NCI-H2171 (cell line): ENCODE measurements around the gene SLC35F3.

Experiments used
- DNase-seq: peaks from one replicate; lab custom pipeline; 2025; lab: John Stamatoyannopoulos, UW

The SLC35F3 gene

DNA sequence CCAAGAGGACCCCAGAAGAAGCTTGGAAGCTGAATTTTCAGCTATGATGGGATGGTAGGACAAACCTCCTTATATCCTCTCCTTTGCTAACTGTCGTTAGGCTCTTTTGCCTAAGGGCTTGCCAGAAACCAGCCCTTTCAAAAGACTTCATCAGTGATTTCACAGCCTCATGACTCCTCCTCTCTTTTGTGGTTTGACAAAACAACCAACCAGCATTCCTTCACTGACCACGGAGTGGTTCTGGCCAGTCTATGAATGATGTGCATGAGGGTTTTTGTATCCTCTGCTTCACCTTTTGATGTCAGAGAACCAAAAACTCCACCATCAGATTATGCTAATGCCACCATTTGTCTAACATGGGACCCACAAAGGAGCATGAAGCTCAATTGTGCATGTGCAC lies 351.9 kb downstream of the SLC35F3 start:
- DNase-seq = no peak

GRCh38 chr1:234258071-234258470 lies 353.6 kb downstream of the SLC35F3 start:
- DNase-seq = no peak

DNA sequence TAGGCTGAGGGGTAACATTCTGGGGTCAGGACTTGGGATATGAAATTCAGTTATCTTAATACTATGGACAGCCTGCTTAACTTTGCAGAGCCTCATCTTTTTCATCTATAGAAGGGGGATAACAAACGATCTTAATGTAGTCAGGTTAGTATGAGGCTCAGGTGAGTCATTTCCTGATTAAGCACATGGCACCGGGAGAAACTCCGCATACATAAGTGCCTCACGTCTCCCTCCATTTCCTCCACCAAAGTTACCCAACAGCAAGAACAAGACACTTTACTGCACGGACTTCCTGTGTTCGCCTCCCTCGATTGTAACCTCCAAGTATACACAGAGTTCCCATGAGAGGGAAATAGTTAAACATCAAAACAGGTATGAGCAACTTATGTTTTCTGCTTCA lies 356.1 kb downstream of the SLC35F3 start:
- no peak for DNase-seq

GRCh38 chr1:234261545-234261944 lies 357.1 kb downstream of the SLC35F3 start:
- no peak for DNase-seq

GRCh38 chr1:234262007-234262753 lies 357.7 kb downstream of the SLC35F3 start:
- no peak for DNase-seq

DNA sequence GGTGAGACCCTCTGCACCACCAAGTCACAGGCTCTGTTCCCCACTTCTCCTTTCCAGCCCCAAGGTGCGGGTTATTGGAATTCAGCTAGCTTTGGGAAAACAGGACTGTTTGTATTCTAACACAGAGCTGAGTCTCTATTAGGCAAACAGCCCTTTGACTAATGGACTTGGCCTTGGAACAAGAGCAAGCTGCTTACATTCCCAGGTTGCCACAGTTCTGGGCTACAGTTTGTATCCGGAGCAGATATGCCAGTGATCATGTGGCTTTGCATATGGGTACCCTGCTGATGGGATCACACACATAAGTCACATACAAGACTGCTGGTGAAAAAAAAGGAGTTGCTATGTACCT lies 358.3 kb downstream of the SLC35F3 start:
- no peak for DNase-seq

DNA sequence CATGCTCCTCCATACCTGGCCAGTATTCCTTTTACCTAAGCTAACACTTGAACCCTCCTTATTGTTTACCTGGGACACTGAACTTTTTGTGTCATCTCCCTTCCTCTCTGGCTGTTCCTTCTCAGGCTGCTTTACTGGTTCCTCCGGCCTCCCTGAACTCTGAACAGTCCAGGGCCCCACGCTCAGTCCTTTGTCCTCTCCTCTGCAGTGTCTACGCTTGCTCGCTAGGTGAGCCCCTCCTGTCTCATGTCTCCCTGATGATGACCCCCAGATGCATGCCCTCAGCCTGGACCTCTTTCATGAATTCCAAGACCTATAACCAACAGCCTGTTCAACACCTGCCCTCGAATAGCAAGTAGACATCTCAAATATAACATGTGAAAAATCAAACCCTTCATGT lies 360.4 kb downstream of the SLC35F3 start:
- DNase-seq = no peak

DNA sequence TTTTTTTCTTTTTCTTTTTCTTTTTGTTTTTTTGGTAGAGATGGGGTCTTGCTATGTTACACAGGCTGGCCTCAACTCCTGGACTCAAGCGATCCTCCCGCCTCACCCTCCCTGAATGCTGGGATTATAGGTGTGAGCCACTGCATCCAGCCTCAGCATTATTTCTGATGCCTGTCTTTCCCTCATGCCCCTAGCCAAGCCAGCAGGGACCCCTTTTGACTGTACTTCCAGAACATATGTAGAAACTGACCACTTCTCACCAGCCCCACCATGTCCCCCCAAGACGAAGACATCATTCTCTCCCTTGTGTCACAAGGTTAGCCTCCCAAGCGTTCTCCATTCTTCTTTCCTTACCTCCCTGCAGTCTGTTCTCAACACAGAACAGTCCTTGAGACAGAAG lies 360.8 kb downstream of the SLC35F3 start:
- DNase-seq = no peak

DNA sequence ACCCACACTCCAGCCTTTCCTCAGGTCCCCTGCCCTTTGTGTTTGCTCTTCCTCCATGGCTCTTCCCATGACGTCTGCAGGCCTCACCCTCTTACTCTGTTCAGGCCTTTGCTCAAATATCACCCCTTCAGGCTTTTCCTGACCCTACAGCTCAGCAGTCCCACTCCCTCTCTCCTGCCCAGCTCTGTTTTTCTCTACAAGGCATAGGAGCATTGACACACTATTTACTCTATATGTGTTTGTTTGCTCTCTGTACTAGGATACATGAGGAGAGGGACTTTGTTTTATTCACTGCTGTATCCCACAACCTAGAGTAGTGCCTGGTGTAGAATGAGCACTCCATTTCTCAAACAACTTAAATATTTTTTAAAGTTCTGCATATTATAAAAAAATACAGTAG lies 361.4 kb downstream of the SLC35F3 start:
- no peak for DNase-seq

DNA sequence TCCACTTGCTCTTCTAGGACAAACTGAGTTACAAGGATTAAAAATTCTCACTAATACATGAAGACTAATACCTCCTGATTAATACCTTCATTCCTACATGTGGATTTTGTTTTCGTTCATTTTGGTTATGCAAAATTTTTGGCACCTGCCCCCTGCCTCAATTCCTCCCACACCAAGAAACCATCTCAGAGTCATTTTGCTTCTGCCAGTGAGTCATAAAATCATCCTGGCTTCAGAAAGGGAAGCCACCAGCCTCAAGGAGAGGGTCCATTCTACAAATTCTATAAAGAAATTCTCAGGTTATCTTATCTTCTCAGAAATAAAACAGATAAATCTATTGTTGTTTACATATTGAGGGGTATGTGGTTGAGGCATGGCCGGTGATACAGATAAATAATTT lies 365.6 kb downstream of the SLC35F3 start:
- DNase-seq = no peak

DNA sequence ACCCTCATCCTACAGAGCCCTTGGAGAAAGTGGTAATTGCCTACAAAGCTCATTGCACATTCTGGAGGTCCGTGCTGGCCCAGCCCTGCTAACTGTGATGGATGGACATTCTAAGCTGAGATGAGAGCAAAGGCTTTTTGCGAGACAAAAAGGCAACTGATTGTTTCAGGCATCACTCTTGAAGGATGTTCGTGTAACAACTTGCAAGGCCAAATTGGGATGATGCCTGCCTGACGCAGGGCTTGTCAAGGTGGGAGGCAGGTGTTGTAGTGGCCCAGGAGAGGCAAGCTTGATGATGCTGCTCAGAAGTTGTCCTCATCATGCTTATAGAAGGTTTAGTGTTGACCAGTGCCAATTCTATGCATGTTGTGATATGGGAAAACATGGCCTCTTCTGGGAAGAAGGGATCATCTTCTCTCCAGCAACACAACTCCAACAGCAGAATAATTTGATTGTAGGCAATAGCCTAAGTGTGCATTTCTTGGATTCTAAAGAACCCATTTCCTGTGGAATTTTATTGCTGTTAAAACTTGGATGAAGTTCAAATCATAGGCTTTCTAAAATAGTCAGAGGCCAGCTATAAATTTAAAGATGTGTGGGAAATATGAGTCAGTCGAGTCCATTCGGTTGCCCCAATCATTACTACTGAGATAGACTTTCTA lies 366.2 kb downstream of the SLC35F3 start:
- DNase-seq = no peak

- DNase-seq = no peak
Observed at GRCh38 chr1:234271243-234271606, 366.7 kb downstream of the SLC35F3 start.

DNA sequence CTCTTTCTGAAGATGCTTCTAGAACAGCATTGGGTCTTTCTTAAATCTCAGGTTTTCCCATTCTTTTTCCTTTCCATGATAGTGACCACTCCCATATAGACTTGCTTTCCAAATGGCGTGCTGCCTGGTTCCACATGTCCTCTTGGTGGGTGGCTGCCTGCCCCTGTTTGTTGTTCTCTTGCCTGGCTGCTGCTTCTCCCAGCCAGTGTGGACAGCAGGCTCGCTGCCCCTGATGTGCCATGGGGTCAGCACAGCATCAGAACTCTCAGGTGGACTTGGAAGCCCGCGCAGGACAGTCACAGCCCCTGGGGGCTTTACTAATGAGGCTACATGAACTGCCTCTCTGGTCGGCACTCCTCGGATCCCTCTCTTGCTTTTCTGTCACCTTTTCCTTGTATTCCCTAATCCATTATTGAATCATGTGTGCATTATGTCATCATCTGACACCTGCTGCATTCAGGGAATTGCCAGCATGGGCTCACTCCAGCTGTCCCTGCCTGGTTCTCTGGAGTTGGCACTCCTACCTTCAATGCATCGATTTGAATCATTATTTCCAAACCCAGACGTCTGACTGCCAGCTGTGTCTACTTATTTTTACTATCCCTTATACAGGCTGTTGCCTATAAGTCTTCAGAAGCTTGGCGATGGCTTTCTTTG lies 368.3 kb downstream of the SLC35F3 start:
- DNase-seq = peak; percentile 33

GRCh38 chr1:234273981-234274380 lies 369.5 kb downstream of the SLC35F3 start:
- no peak for DNase-seq

- no peak for DNase-seq
Observed at GRCh38 chr1:234276151-234276788, 371.8 kb downstream of the SLC35F3 start.

GRCh38 chr1:234277161-234277868 lies 372.8 kb downstream of the SLC35F3 start:
- DNase-seq = no peak

GRCh38 chr1:234279021-234279420 lies 374.5 kb downstream of the SLC35F3 start:
- no peak for DNase-seq

DNA sequence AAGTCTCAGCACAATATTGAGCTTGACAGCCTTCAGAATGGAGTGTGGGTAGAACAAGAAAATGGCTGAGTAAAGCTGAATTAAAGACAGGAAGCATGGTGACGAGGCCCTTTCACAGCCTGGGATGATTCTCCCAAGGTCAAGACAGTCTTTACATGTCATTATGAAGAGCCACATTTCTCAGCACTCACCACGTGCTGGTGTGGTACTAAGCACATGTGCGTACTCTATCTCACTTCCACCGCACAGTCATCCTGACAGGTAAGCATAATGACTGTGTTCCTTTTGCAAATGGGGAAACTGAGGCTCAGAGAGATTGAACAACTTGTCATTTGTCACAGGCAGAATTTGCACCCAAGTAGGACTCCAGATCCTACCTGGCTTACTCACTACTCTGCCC lies 376.0 kb downstream of the SLC35F3 start:
- no peak for DNase-seq

DNA sequence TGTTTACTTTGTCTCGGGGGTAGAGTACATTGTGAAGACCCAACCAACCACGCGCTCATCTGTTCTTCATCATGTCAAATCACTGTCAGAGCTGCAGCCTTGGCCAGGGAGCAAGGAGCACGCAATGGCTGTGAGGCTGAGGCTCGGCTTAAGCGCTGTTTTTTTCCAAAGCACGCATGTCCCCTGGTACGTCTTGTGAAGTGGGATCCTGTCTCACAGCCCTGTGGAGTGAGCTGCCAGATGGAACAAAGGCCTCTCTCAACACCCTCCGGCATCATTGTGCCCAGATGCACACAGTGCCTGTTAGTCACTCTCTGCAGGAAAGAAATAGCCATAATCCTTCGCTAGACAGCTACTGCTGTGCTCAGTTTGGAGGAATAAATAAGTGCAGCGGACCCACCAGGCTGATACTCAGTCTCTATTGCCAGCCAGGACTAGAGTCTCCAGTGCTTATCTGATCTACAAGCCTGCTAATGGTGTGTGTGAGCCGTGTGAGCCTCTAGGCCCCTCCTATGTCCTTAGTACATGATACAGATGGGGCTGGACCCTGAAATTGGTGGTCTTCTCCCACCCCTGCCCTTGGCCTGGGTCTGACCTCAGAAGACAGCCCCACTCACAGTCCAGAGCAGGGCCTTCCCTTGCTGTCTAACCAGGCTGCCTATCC lies 377.5 kb downstream of the SLC35F3 start:
- no peak for DNase-seq

DNA sequence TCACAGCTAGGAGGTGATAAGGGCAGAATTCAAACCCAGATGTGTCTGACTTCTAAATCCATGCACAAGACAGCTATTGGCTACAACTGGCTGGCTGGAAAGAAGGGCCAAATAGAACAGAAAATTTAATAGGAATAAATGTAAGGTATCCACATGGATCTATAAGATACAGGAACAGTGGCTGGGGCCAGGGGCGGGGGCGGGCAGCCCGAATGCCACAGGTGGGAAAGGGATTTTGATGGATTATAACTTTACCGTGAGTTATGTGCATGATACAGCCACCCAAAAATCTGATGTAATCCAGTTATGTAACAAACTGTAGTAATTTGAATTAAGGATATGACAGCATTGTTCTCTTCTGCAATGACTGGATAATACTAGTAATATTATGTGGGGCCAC lies 381.7 kb downstream of the SLC35F3 start:
- no peak for DNase-seq

DNA sequence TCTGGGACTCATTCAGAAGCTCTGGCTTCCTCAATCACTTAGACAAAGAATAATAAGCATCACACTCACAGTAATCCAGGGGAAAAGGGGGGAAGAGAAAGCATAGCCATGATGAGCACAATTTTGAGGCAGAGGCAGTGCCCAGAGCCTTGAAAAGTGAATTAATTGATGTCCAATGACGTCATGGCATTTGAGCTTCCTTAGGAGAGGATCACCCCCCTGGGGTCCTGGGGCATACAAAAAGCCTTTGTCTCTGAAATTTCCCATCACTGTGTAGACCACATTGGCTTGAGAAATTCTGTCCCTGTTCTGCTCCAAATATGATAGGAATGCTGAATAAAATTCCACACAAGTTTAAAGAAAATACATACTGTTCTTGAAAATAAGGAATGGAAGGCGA lies 384.5 kb downstream of the SLC35F3 start:
- no peak for DNase-seq
